ENCODE results near the gene DEFB125.
"Not testable (repeated sequence)": the region's sequence is repeated elsewhere in the genome, so short reads cannot be mapped to it uniquely, and the experiment has no call there.

DEFB125 gene

GRCh38 chr20:79565-79964 lies 7.9 kb upstream of the DEFB125 start:
- Histone ChIP-seq H3F3A (ENCODE audit: insufficient read depth, low read length) (no peaks in the 10 kb centered on the region), H3K4me2 (ENCODE audit: low read depth, low read length) (no peak overlapping the region), H4K20me1 (ENCODE audit: insufficient read depth, low read length) (no peaks in the 10 kb centered on the region), H3K4me1 (ENCODE audit: low read length) (no peaks in the 10 kb centered on the region), H2AFZ (ENCODE audit: low read length) (no peak overlapping the region), H3K9me2 (replicated peaks; ENCODE audit: insufficient read depth, low read length) (no peaks in the 10 kb centered on the region), H3K27me3 (replicated peaks; ENCODE audit: insufficient read depth, low read length) (no peaks in the 10 kb centered on the region), H3K36me3 (replicated peaks; ENCODE audit: insufficient read depth, low read length) (no peaks in the 10 kb centered on the region), H3K9ac (ENCODE audit: low read length) (no peak overlapping the region), H3K9me3 (replicated peaks; ENCODE audit: insufficient read depth, low read length) (no peaks in the 10 kb centered on the region), H3K79me2 (ENCODE audit: low read length) (no peaks in the 10 kb centered on the region), H3K27ac (ENCODE audit: low read length) (no peak overlapping the region), H3K4me3 (ENCODE audit: low read length) (no peak overlapping the region)
- TF ChIP-seq EZH2phosphoT487 (IDR thresholded peaks at IDR 0.05; ENCODE audit: low read length): no peak
- DNase-seq: no peak

GRCh38 chr20:90651-91050 lies 3.2 kb downstream of the DEFB125 start:
- Histone ChIP-seq H3K36me3 (replicated peaks; ENCODE audit: insufficient read depth, low read length) (no peaks in the 10 kb centered on the region), H3K4me3 (ENCODE audit: low read length) (no peak overlapping the region), H3K79me2 (ENCODE audit: low read length) (no peaks in the 10 kb centered on the region), H3K27me3 (replicated peaks; ENCODE audit: insufficient read depth, low read length) (no peaks in the 10 kb centered on the region), H4K20me1 (ENCODE audit: insufficient read depth, low read length) (no peaks in the 10 kb centered on the region), H2AFZ (ENCODE audit: low read length) (no peak overlapping the region), H3K9ac (ENCODE audit: low read length) (no peak overlapping the region), H3K27ac (ENCODE audit: low read length) (no peak overlapping the region), H3K4me1 (ENCODE audit: low read length) (no peaks in the 10 kb centered on the region), H3K9me3 (replicated peaks; ENCODE audit: insufficient read depth, low read length) (no peaks in the 10 kb centered on the region), H3K9me2 (replicated peaks; ENCODE audit: insufficient read depth, low read length) (no peaks in the 10 kb centered on the region), H3K4me2 (ENCODE audit: low read depth, low read length) (no peak overlapping the region), H3F3A (ENCODE audit: insufficient read depth, low read length) (no peaks in the 10 kb centered on the region)
- TF ChIP-seq CTCF (IDR thresholded peaks at IDR 0.05; ENCODE audit: low read length) (no peak), EZH2phosphoT487 (IDR thresholded peaks at IDR 0.05; ENCODE audit: low read length) (no peak), EZH2 (optimal IDR thresholded peaks at IDR 0.05; ENCODE audit: low read depth, low read length) (no peak)
- no peak for DNase-seq

GRCh38 chr20:93641-94040 lies 6.2 kb downstream of the DEFB125 start:
- no peaks in the 10 kb centered on the region for H3K79me2 ChIP-seq (ENCODE audit: low read length)
- no peaks in the 10 kb centered on the region for H3K36me3 ChIP-seq (replicated peaks; ENCODE audit: insufficient read depth, low read length)
- no peaks in the 10 kb centered on the region for H3F3A ChIP-seq (ENCODE audit: insufficient read depth, low read length)
- DNase-seq: no peak
- no peak overlapping the region for H2AFZ ChIP-seq (ENCODE audit: low read length)
- H3K4me2 ChIP-seq (ENCODE audit: low read depth, low read length): no peak overlapping the region
- no peaks in the 10 kb centered on the region for H3K9me2 ChIP-seq (replicated peaks; ENCODE audit: insufficient read depth, low read length)
- TF ChIP-seq EZH2phosphoT487 (IDR thresholded peaks at IDR 0.05; ENCODE audit: low read length) (no peak), EZH2 (optimal IDR thresholded peaks at IDR 0.05; ENCODE audit: low read depth, low read length) (no peak), CTCF (IDR thresholded peaks at IDR 0.05; ENCODE audit: low read length) (no peak)
- no peaks in the 10 kb centered on the region for H4K20me1 ChIP-seq (ENCODE audit: insufficient read depth, low read length)
- H3K27me3 ChIP-seq (replicated peaks; ENCODE audit: insufficient read depth, low read length): no peaks in the 10 kb centered on the region
- no peak overlapping the region for H3K4me3 ChIP-seq (ENCODE audit: low read length)
- no peak overlapping the region for H3K27ac ChIP-seq (ENCODE audit: low read length)
- H3K9me3 ChIP-seq (replicated peaks; ENCODE audit: insufficient read depth, low read length): no peaks in the 10 kb centered on the region
- H3K4me1 ChIP-seq (ENCODE audit: low read length): no peaks in the 10 kb centered on the region
- no peak overlapping the region for H3K9ac ChIP-seq (ENCODE audit: low read length)

- TF ChIP-seq EZH2 (optimal IDR thresholded peaks at IDR 0.05; ENCODE audit: low read depth, low read length): no peak
- no peak for TF ChIP-seq EZH2phosphoT487 (IDR thresholded peaks at IDR 0.05; ENCODE audit: low read length)
- TF ChIP-seq CTCF (IDR thresholded peaks at IDR 0.05; ENCODE audit: low read length): no peak
- Histone ChIP-seq H3F3A (ENCODE audit: insufficient read depth, low read length) (no peaks in the 10 kb centered on the region), H3K4me2 (ENCODE audit: low read depth, low read length) (no peak overlapping the region), H3K9ac (ENCODE audit: low read length) (no peak overlapping the region), H3K4me3 (ENCODE audit: low read length) (no peak overlapping the region), H2AFZ (ENCODE audit: low read length) (no peak overlapping the region), H3K27ac (ENCODE audit: low read length) (no peak overlapping the region), H3K36me3 (replicated peaks; ENCODE audit: insufficient read depth, low read length) (no peaks in the 10 kb centered on the region), H3K27me3 (replicated peaks; ENCODE audit: insufficient read depth, low read length) (no peaks in the 10 kb centered on the region), H4K20me1 (ENCODE audit: insufficient read depth, low read length) (no peaks in the 10 kb centered on the region), H3K9me3 (replicated peaks; ENCODE audit: insufficient read depth, low read length) (no peaks in the 10 kb centered on the region), H3K9me2 (replicated peaks; ENCODE audit: insufficient read depth, low read length) (no peaks in the 10 kb centered on the region), H3K79me2 (ENCODE audit: low read length) (no peaks in the 10 kb centered on the region), H3K4me1 (ENCODE audit: low read length) (no peaks in the 10 kb centered on the region)
- no peak for DNase-seq
Measured at GRCh38 chr20:95215-95614, 7.7 kb downstream of the DEFB125 start.

- H3F3A ChIP-seq (ENCODE audit: insufficient read depth, low read length); H3K9me2 ChIP-seq (replicated peaks; ENCODE audit: insufficient read depth, low read length); DNase-seq; H3K36me3 ChIP-seq (replicated peaks; ENCODE audit: insufficient read depth, low read length); H3K4me1 ChIP-seq (ENCODE audit: low read length); H3K4me3 ChIP-seq (ENCODE audit: low read length); H3K27ac ChIP-seq (ENCODE audit: low read length); H3K79me2 ChIP-seq (ENCODE audit: low read length); H3K9me3 ChIP-seq (replicated peaks; ENCODE audit: insufficient read depth, low read length); H3K27me3 ChIP-seq (replicated peaks; ENCODE audit: insufficient read depth, low read length); H4K20me1 ChIP-seq (ENCODE audit: insufficient read depth, low read length); H2AFZ ChIP-seq (ENCODE audit: low read length); H3K9ac ChIP-seq (ENCODE audit: low read length); H3K4me2 ChIP-seq (ENCODE audit: low read depth, low read length): not testable (repeated sequence)
Measured at GRCh38 chr20:97691-98090, 10.2 kb downstream of the DEFB125 start.

Measured in MM.1S (cell line).